SHP77 (cell line): Measurements from ENCODE around the gene CTRB1.
"Not testable (repeated sequence)": the region's sequence is repeated elsewhere in the genome, so short reads cannot be mapped to it uniquely, and the experiment has no call there.

Experiments used
- DNase-seq, 2 experiments: peaks; one replicate each; lab custom pipeline; 2025; lab: John Stamatoyannopoulos, UW

The CTRB1 gene

GRCh38 chr16:75254359-75254837 lies 35.6 kb downstream of the CTRB1 start:
- DNase-seq, result no peak

GRCh38 chr16:75256059-75256571 lies 37.3 kb downstream of the CTRB1 start:
- DNase-seq, result no peak

GRCh38 chr16:75256696-75257343 lies 38.0 kb downstream of the CTRB1 start:
- DNase-seq, result peak; percentile 34 to 45

- DNase-seq, result no peak
These were observed 39.4 kb downstream of the CTRB1 start for GRCh38 chr16:75257886-75258806.

GRCh38 chr16:75258807-75259141 lies 40.0 kb downstream of the CTRB1 start:
- DNase-seq, result no peak

- no peak for DNase-seq
These were observed 42.2 kb downstream of the CTRB1 start for GRCh38 chr16:75260851-75261589.

GRCh38 chr16:75261590-75262078 lies 42.8 kb downstream of the CTRB1 start:
- DNase-seq, result no peak

- DNase-seq, result no peak
These were observed 43.5 kb downstream of the CTRB1 start for GRCh38 chr16:75262104-75262799.

GRCh38 chr16:75262800-75263127 lies 44.0 kb downstream of the CTRB1 start:
- DNase-seq, result no peak

- no peak for DNase-seq
These were observed 44.6 kb downstream of the CTRB1 start for GRCh38 chr16:75263291-75263962.

GRCh38 chr16:75263963-75264445 lies 45.2 kb downstream of the CTRB1 start:
- DNase-seq, result no peak

- peak; percentile 48 to 54 for DNase-seq
These were observed 45.7 kb downstream of the CTRB1 start for GRCh38 chr16:75264457-75264998.

- no peak for DNase-seq
These were observed 46.5 kb downstream of the CTRB1 start for GRCh38 chr16:75264999-75265910.

- DNase-seq, result peak; percentile 81 to 82
These were observed 47.3 kb downstream of the CTRB1 start for GRCh38 chr16:75265911-75266701.

- DNase-seq, result no peak
These were observed 48.2 kb downstream of the CTRB1 start for GRCh38 chr16:75266738-75267630.

- DNase-seq, result peak; percentile 96
These were observed 49.0 kb downstream of the CTRB1 start for GRCh38 chr16:75267631-75268264.

- not testable (repeated sequence) for DNase-seq
These were observed 50.6 kb downstream of the CTRB1 start for GRCh38 chr16:75269358-75269757.
